ENCODE data around the gene EBF4. TPM values are rescaled to one million over a fixed set of nuclear protein-coding genes. Genes with fewer than 3 reads are reported as not detected.

Gene EBF4
- polyA plus RNA-seq, 1 donor from 2014 or later, result 13.2 TPM

GRCh38 chr20:2698186-2698817 lies 5.7 kb downstream of the EBF4 start:
- peaks cover 15% of the 10 kb centered on the region for H3K27me3 ChIP-seq (ENCODE audit: insufficient read depth, low read depth, low read length)
- TF ChIP-seq, protein P1, sequence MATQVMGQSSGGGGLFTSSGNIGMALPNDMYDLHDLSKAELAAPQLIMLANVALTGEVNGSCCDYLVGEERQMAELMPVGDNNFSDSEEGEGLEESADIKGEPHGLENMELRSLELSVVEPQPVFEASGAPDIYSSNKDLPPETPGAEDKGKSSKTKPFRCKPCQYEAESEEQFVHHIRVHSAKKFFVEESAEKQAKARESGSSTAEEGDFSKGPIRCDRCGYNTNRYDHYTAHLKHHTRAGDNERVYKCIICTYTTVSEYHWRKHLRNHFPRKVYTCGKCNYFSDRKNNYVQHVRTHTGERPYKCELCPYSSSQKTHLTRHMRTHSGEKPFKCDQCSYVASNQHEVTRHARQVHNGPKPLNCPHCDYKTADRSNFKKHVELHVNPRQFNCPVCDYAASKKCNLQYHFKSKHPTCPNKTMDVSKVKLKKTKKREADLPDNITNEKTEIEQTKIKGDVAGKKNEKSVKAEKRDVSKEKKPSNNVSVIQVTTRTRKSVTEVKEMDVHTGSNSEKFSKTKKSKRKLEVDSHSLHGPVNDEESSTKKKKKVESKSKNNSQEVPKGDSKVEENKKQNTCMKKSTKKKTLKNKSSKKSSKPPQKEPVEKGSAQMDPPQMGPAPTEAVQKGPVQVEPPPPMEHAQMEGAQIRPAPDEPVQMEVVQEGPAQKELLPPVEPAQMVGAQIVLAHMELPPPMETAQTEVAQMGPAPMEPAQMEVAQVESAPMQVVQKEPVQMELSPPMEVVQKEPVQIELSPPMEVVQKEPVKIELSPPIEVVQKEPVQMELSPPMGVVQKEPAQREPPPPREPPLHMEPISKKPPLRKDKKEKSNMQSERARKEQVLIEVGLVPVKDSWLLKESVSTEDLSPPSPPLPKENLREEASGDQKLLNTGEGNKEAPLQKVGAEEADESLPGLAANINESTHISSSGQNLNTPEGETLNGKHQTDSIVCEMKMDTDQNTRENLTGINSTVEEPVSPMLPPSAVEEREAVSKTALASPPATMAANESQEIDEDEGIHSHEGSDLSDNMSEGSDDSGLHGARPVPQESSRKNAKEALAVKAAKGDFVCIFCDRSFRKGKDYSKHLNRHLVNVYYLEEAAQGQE (IDR thresholded peaks at IDR 0.05; ENCODE audit: borderline replicate concordance), result no peak
- no peak overlapping the region for H3K4me2 ChIP-seq (ENCODE audit: low read length)
- H3K4me3 ChIP-seq (ENCODE audit: low read length), result no peak overlapping the region
- H3K36me3 ChIP-seq (ENCODE audit: insufficient read depth, low read length), result no peaks in the 10 kb centered on the region
- no peaks in the 10 kb centered on the region for H3K79me2 ChIP-seq (replicated peaks; ENCODE audit: insufficient read depth, low read length)
- H3F3A ChIP-seq (ENCODE audit: insufficient read depth, low read length, poor library complexity, severe bottlenecking), result no peaks in the 10 kb centered on the region
- no peak overlapping the region for H3K27ac ChIP-seq (ENCODE audit: low read length)
- H3K9ac ChIP-seq (ENCODE audit: low read length), result no peak overlapping the region
- H3K9me3 ChIP-seq (ENCODE audit: low read length), result no peaks in the 10 kb centered on the region
- no peaks in the 10 kb centered on the region for H3K9me2 ChIP-seq (ENCODE audit: insufficient read depth, low read length)
- no peak overlapping the region for H2AFZ ChIP-seq (ENCODE audit: low read depth, low read length)
- H4K20me1 ChIP-seq (ENCODE audit: insufficient read depth), result no peaks in the 10 kb centered on the region

DNA sequence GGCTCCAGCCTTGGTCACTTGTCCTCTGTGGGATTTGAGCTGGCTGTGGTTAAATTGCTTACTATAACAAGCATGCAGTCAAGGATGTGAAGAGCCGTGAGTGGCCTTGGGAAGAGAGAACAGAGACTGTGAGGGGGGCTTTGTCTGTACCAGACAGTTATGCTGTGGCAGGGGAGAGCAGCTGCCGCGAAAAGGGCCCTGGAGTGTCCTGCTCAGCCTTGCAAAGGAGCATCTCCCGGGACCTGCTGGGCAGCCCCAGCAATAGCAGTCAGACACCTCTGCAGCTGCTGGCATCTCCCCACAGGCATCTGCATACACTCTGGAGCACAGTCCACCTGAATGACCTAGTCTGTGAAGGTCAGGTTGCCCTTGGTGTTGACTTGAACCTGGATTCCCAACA lies 6.3 kb downstream of the EBF4 start:
- Histone ChIP-seq H3K9ac (ENCODE audit: low read length) (no peak overlapping the region), H3K9me2 (ENCODE audit: insufficient read depth, low read length) (no peaks in the 10 kb centered on the region), H3K27me3 (ENCODE audit: insufficient read depth, low read depth, low read length) (peaks cover 10% of the 10 kb centered on the region), H2AFZ (ENCODE audit: low read depth, low read length) (no peak overlapping the region), H3K27ac (ENCODE audit: low read length) (no peak overlapping the region), H3K4me3 (ENCODE audit: low read length) (no peak overlapping the region), H3K79me2 (replicated peaks; ENCODE audit: insufficient read depth, low read length) (no peaks in the 10 kb centered on the region), H3K4me2 (ENCODE audit: low read length) (no peak overlapping the region), H3F3A (ENCODE audit: insufficient read depth, low read length, poor library complexity, severe bottlenecking) (no peaks in the 10 kb centered on the region), H3K36me3 (ENCODE audit: insufficient read depth, low read length) (no peaks in the 10 kb centered on the region), H3K9me3 (ENCODE audit: low read length) (no peaks in the 10 kb centered on the region), H4K20me1 (ENCODE audit: insufficient read depth) (no peaks in the 10 kb centered on the region)
- TF ChIP-seq TAF1 (IDR thresholded peaks at IDR 0.05; ENCODE audit: low read depth) (no peak), RAD21 (conservative IDR thresholded peaks at IDR 0.05) (no peak), MXI1 (conservative IDR thresholded peaks at IDR 0.05; ENCODE audit: poor library complexity, severe bottlenecking) (no peak), POLR2AphosphoS5 (IDR thresholded peaks at IDR 0.05) (no peak), EZH2 (IDR thresholded peaks at IDR 0.05; ENCODE audit: borderline replicate concordance, insufficient read depth, low read length, poor library complexity, severe bottlenecking) (no peak), CTCF (IDR thresholded peaks at IDR 0.05; ENCODE audit: poor library complexity, severe bottlenecking) (no peak), SMC3 (conservative IDR thresholded peaks at IDR 0.05; ENCODE audit: poor library complexity) (no peak), EP300 (conservative IDR thresholded peaks at IDR 0.05; ENCODE audit: poor library complexity, severe bottlenecking) (no peak)
- TF ChIP-seq, protein P1 (IDR thresholded peaks at IDR 0.05; ENCODE audit: borderline replicate concordance), result no peak

All from neural cell (in vitro differentiated cells).